Glutamatergic neuron (in vitro differentiated cells): ENCODE measurements around the gene TBC1D9. TPM values are rescaled to one million over a fixed set of nuclear protein-coding genes. Genes with fewer than 3 reads are reported as not detected.

ENCODE experiments used
- DNase-seq: peaks from one replicate; pipeline ENCODE4 v3.0.0; 2022
- H3K27ac Mint-ChIP-seq: one replicate; pipeline ENCODE4 v1.8.0; 2020; ENCODE audit warnings: mild to moderate bottlenecking, mixed read lengths, inconsistent platforms; ENCODE audit not compliant: unreplicated experiment
- H3K27me3 Mint-ChIP-seq: one replicate; pipeline ENCODE4 v1.8.0; 2020; ENCODE audit warnings: mild to moderate bottlenecking, moderate library complexity, mixed read lengths, inconsistent platforms; ENCODE audit not compliant: unreplicated experiment
- H3K36me3 Mint-ChIP-seq: one replicate; pipeline ENCODE4 v1.8.0; 2020; ENCODE audit warnings: mild to moderate bottlenecking, mixed read lengths, inconsistent platforms; ENCODE audit not compliant: unreplicated experiment
- H3K4me1 Mint-ChIP-seq: one replicate; pipeline ENCODE4 v1.8.0; 2020; ENCODE audit warnings: mild to moderate bottlenecking, low read depth, mixed read lengths, inconsistent platforms; ENCODE audit not compliant: unreplicated experiment
- H3K4me3 Mint-ChIP-seq: one replicate; pipeline ENCODE4 v1.8.0; 2020; ENCODE audit warnings: mild to moderate bottlenecking, mixed read lengths, inconsistent platforms; ENCODE audit not compliant: unreplicated experiment
- H3K9me3 Mint-ChIP-seq: one replicate; pipeline ENCODE4 v1.8.0; 2020; ENCODE audit warnings: mild to moderate bottlenecking, moderate library complexity, mixed read lengths, inconsistent platforms; ENCODE audit not compliant: unreplicated experiment
- CTCF ChIP-seq: fragments of 200-600 bp; sonication (generic); IDR thresholded peaks from one replicate; pipeline ENCODE4 v1.5.0; 2021; ENCODE audit not compliant: partially characterized antibody, unreplicated experiment
- total RNA-seq: library from RNA; stranded (reverse); fragmentation: NEBNext Ultra II Directional; extraction: Animal tissue kit (Norgen Biotek cat#: 25700); gene quantifications from one replicate; pipeline ENCODE4 v1.2.1, GENCODE V29; 2021; ENCODE audit not compliant: unreplicated experiment

TBC1D9 gene
- total RNA-seq, 1 donor from 2014 or later, result 47.8 TPM

GRCh38 chr4:140659943-140660700 is 96.1 kb downstream of the TBC1D9 start:
- H3K4me1 Mint-ChIP-seq, result no peaks in the 10 kb centered on the region
- H3K4me3 Mint-ChIP-seq, result no peak overlapping the region
- no peak for DNase-seq
- peaks cover 5% of the 10 kb centered on the region for H3K36me3 Mint-ChIP-seq
- no peak for TF ChIP-seq CTCF
- H3K9me3 Mint-ChIP-seq, result peaks cover 2% of the 10 kb centered on the region
- H3K27ac Mint-ChIP-seq, result no peak overlapping the region
- H3K27me3 Mint-ChIP-seq, result peaks cover 2% of the 10 kb centered on the region

- Mint-ChIP-seq H3K27ac (no peak overlapping the region), H3K4me3 (no peak overlapping the region), H3K9me3 (no peaks in the 10 kb centered on the region), H3K36me3 (peaks cover 5% of the 10 kb centered on the region), H3K27me3 (no peaks in the 10 kb centered on the region), H3K4me1 (no peaks in the 10 kb centered on the region)
- TF ChIP-seq CTCF, result no peak
- no peak for DNase-seq
Observed at GRCh38 chr4:140654495-140654814, 101.7 kb downstream of the TBC1D9 start.

- DNase-seq, result no peak
- peaks cover 5% of the 10 kb centered on the region for H3K36me3 Mint-ChIP-seq
- no peak for TF ChIP-seq CTCF
- H3K27ac Mint-ChIP-seq, result no peak overlapping the region
- H3K9me3 Mint-ChIP-seq, result no peaks in the 10 kb centered on the region
- no peaks in the 10 kb centered on the region for H3K4me1 Mint-ChIP-seq
- H3K4me3 Mint-ChIP-seq, result no peak overlapping the region
- H3K27me3 Mint-ChIP-seq, result no peaks in the 10 kb centered on the region
Observed at GRCh38 chr4:140653718-140654494, 102.3 kb downstream of the TBC1D9 start.

- Mint-ChIP-seq H3K27me3 (no peaks in the 10 kb centered on the region), H3K4me1 (no peaks in the 10 kb centered on the region), H3K27ac (no peak overlapping the region), H3K36me3 (peaks cover 5% of the 10 kb centered on the region), H3K9me3 (no peaks in the 10 kb centered on the region), H3K4me3 (no peak overlapping the region)
- no peak for DNase-seq
- no peak for TF ChIP-seq CTCF
Observed at GRCh38 chr4:140652601-140653000, 103.6 kb downstream of the TBC1D9 start.
